Stomach (tissue), 9 donors: ENCODE results near the gene CPVL. TPM values are rescaled to one million over a fixed set of nuclear protein-coding genes. Genes with fewer than 3 reads are reported as not detected.

Experiments
- DNase-seq, 2 donors: peaks; one replicate each; pipeline versions ENCODE4 v3.0.0 to v3.0.0-alpha.2; 2013 to 2019
- H3K27ac ChIP-seq, 5 donors: fragments of 200-600 bp in 4 of 5; sonication (generic) in 4 of 5; one replicate each; pipeline ENCODE4 v1.5.1; 2013 to 2019; ENCODE audit warnings: mild to moderate bottlenecking in 1 of 5, moderate library complexity in 1 of 5
- H3K27me3 ChIP-seq, 3 donors: fragments of 200-600 bp; sonication (generic); one replicate each; pipeline ENCODE4 v1.5.1; 2017 to 2019; ENCODE audit warnings: mixed run types in 1 of 3
- H3K36me3 ChIP-seq, 4 donors: fragments of 200-600 bp; sonication (generic); 1 replicate in 3 of 4; 2 replicates in 1 of 4; pipeline ENCODE4 v1.5.1; 2016 to 2019
- H3K4me1 ChIP-seq, 4 donors: fragments of 200-600 bp; sonication (generic); one replicate each; pipeline ENCODE4 v1.5.1; 2016 to 2019
- H3K4me3 ChIP-seq, 4 donors: fragments of 200-600 bp; sonication (generic) in 3 of 4; one replicate each; pipeline ENCODE4 v1.5.1; 2016 to 2019; ENCODE audit warnings: mild to moderate bottlenecking in 1 of 4
- H3K9me3 ChIP-seq, 4 donors: fragments of 200-600 bp; sonication (generic); one replicate each; pipeline ENCODE4 v1.5.1; 2016 to 2019
- EP300 ChIP-seq: sonication (generic); formaldehyde crosslinking; IDR thresholded peaks from one replicate; pipeline ENCODE4 v1.6.1; 2017; ENCODE audit warnings: antibody characterized with exemption
- POLR2A ChIP-seq, 4 donors: fragments of 450-650 bp; IDR thresholded peaks; one replicate each; pipeline ENCODE4 v1.6.1; 2016; ENCODE audit warnings: antibody characterized with exemption in 4 of 4, control low read depth in 2 of 4, mild to moderate bottlenecking in 1 of 4, moderate library complexity in 1 of 4
- POLR2AphosphoS5 ChIP-seq, 3 donors: sonication (generic); formaldehyde crosslinking; IDR thresholded peaks; one replicate each; pipeline ENCODE4 v1.6.1; 2016; ENCODE audit warnings: antibody characterized with exemption in 3 of 3
- WGBS, 5 donors: extraction: QIAGEN DNeasy Blood & Tissue Kit in 3 of 5; methylation state at CpG; one replicate each; pipeline versions ENCODE4 v1.1.5 to v1.1.7; 2013 to 2018; 5-methylcytosine and 5-hydroxymethylcytosine counted together
- intact Hi-C: fragments of 100-400 bp; cut with DNase I; formaldehyde crosslinking; loops from one replicate; pipeline ENCODE4 v1.15.1; 2023; ENCODE audit warnings: low total_unique reads
- polyA plus RNA-seq, 3 donors: library from polyadenylated mRNA; stranded (reverse); fragments of 200-250 nt; gene quantifications; one replicate each; pipeline ENCODE4 v1.2.3, GENCODE V29; 2013
- total RNA-seq, 5 donors: library from RNA; depleted of rRNA; stranded (reverse); fragments of >200 nt; gene quantifications; one replicate each; pipeline versions ENCODE4 v1.1.0 to v1.2.3, GENCODE V29; 2014 to 2016
- TF ChIP-seq, protein P1 (sequence below), 7 experiments: fragments of 450-650 bp in 4 of 7; fragments of 200-600 bp in 3 of 7; sonication (generic) in 3 of 7; IDR thresholded peaks; one replicate each; pipeline ENCODE4 v1.5.1; 2016 to 2019; ENCODE audit warnings: antibody characterized with exemption in 7 of 7, control low read depth in 2 of 7, mild to moderate bottlenecking in 1 of 7
- donor health status: healthy with polysubstance abuse.
- donor health status: Bipolar disorder and iron deficiency.
- donor health status: healthy.

CPVL gene
- total and polyA plus RNA-seq, 8 donors = 4.1 to 24.3 (median 17.5) TPM; not detected in 3

DNA sequence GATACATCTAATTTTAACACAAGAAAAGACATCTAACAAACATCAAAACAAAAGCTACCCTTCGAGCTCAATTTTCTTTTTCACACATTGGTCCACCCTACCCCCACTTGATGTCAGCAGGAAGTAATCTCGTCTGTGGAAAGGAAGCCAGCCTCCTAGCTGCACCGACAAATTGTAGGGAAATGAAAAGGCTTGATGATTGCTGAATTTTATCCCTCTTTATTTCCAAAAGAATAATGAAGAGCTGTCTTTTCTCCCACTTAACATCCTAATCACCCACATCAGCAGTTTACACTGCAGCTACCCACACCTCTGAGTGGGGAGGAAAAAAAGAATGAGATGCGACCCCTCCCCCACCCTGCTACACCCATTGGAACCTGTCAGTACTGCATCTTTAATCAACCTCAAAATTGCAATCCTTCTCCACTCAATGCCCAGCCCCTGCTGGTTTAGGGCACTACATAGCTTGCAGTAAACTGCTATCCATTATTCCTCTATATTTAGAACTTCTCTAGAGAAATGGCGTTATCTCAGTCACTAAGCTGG, 10.6 kb upstream of the CPVL start:
- peak in 1 of 2 donors; percentile 20 for DNase-seq
- H3K4me1 ChIP-seq = no peaks in the 10 kb centered on the region
- no peak overlapping the region for H3K27ac ChIP-seq
- TF ChIP-seq POLR2A (IDR thresholded peaks at IDR 0.05) (no peak), EP300 (no peak), POLR2AphosphoS5 (IDR thresholded peaks at IDR 0.05) (no peak)
- TF ChIP-seq, protein P1, sequence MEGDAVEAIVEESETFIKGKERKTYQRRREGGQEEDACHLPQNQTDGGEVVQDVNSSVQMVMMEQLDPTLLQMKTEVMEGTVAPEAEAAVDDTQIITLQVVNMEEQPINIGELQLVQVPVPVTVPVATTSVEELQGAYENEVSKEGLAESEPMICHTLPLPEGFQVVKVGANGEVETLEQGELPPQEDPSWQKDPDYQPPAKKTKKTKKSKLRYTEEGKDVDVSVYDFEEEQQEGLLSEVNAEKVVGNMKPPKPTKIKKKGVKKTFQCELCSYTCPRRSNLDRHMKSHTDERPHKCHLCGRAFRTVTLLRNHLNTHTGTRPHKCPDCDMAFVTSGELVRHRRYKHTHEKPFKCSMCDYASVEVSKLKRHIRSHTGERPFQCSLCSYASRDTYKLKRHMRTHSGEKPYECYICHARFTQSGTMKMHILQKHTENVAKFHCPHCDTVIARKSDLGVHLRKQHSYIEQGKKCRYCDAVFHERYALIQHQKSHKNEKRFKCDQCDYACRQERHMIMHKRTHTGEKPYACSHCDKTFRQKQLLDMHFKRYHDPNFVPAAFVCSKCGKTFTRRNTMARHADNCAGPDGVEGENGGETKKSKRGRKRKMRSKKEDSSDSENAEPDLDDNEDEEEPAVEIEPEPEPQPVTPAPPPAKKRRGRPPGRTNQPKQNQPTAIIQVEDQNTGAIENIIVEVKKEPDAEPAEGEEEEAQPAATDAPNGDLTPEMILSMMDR (IDR thresholded peaks at IDR 0.05) = no peak
- no peak overlapping the region for H3K4me3 ChIP-seq
- no peaks in the 10 kb centered on the region for H3K9me3 ChIP-seq
- WGBS, 5 donors = 42 to 55% (median 49%) methylated on average over 5 of the region's 5 CpGs
- peaks cover 0 to 6% (median 0%) of the 10 kb centered on the region in 3 donors for H3K27me3 ChIP-seq
- H3K36me3 ChIP-seq = no peaks in the 10 kb centered on the region
- intact Hi-C loops = no loop called here

DNA sequence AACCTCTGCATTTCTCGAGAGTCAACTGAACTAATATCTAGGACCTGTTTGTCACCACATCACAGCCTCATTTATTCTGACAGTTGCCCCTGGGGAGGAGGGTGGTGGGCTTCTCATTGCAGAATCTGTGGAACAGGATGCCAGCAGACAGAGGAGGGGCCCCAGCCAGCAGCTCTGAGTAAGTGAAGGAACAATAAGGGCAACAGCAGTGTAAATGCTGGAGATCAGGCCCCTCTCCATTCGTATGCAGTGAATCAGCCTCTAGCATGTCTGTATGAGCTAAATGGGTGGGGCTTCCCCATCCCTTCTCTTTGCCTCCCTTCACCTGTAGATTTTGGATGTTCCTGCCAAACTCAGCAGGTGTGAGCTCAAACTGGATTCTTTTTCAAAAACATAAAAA, 7.7 kb upstream of the CPVL start:
- H3K4me1 ChIP-seq = no peaks in the 10 kb centered on the region
- TF ChIP-seq POLR2A (IDR thresholded peaks at IDR 0.05) (no peak), POLR2AphosphoS5 (IDR thresholded peaks at IDR 0.05) (no peak), EP300 (no peak)
- TF ChIP-seq, protein P1 (IDR thresholded peaks at IDR 0.05) = no peak
- H3K27ac ChIP-seq = no peak overlapping the region
- H3K4me3 ChIP-seq = no peak overlapping the region
- 86 to 96% (median 94%) methylated on average over 2 of the region's 2 CpGs for WGBS, 5 donors
- no peaks in the 10 kb centered on the region for H3K27me3 ChIP-seq
- DNase-seq = no peak
- H3K9me3 ChIP-seq = no peaks in the 10 kb centered on the region
- no peaks in the 10 kb centered on the region for H3K36me3 ChIP-seq
- intact Hi-C loops = no loop called here

DNA sequence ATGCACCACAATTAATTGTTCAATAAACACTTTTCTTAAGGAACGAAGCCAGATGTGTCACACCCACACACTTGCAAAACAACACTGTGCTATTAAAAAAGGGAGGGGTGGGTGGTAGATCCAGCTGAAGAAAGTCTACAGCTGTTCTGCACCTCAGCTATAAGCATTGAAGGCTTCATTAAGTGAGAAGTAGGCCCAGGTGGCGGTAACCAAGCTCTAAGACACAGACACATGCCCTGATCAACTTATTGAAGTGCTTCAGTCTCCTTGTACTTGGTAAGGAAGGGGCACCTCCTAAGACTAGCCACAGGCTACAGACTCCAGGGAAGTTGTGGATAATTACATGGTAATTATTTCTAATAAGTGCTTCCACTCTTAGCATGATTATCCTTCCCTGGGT, 4.5 kb upstream of the CPVL start:
- WGBS, 5 donors = 79 to 90% (median 86%) methylated on average over 2 of the region's 2 CpGs
- intact Hi-C loops = no loop called here
- no peaks in the 10 kb centered on the region for H3K9me3 ChIP-seq
- peaks cover 0 to 25% (median 8%) of the 10 kb centered on the region in 3 donors for H3K27me3 ChIP-seq
- no peak overlapping the region for H3K27ac ChIP-seq
- peaks cover 11 to 15% (median 14%) of the 10 kb centered on the region in 4 donors for H3K4me1 ChIP-seq
- H3K4me3 ChIP-seq = no peak overlapping the region
- no peak for DNase-seq
- TF ChIP-seq POLR2A (IDR thresholded peaks at IDR 0.05) (no peak), EP300 (no peak), POLR2AphosphoS5 (IDR thresholded peaks at IDR 0.05) (no peak)
- TF ChIP-seq, protein P1 (IDR thresholded peaks at IDR 0.05) = no peak
- H3K36me3 ChIP-seq = no peaks in the 10 kb centered on the region

DNA sequence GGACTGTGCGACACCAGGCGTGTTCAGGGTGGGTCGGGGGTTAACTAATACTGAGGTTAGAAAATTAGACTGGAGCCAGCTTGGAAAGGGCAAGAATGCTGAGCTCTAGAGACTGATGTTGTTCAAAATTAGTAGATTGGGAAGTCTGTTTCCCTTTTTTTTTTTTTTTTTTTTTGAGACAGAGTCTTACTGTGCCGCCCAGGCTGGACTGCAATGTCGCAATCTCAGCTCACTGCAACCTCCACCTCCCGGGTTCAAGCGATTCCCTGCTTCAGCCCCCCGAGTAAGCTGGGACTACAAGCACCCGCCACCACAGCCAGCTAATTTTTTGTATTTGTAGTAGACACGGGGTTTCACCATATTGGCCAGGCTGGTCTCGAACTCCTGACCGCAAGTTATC, 2.7 kb upstream of the CPVL start:
- H3K9me3 ChIP-seq = no peaks in the 10 kb centered on the region
- WGBS, 5 donors = 88 to 97% (median 93%) methylated on average over 12 of the region's 12 CpGs
- H3K4me3 ChIP-seq = no peak overlapping the region
- no peaks in the 10 kb centered on the region for H3K36me3 ChIP-seq
- no peak for TF ChIP-seq EP300
- TF ChIP-seq, protein P1 (IDR thresholded peaks at IDR 0.05) = no peak
- TF ChIP-seq POLR2A (IDR thresholded peaks at IDR 0.05) = no peak
- no peak for TF ChIP-seq POLR2AphosphoS5 (IDR thresholded peaks at IDR 0.05)
- no peak for DNase-seq
- intact Hi-C loops = no loop called here
- no peak overlapping the region for H3K27ac ChIP-seq
- H3K27me3 ChIP-seq = peaks cover 0 to 38% (median 12%) of the 10 kb centered on the region in 3 donors
- H3K4me1 ChIP-seq = peaks cover 11 to 19% (median 17%) of the 10 kb centered on the region in 4 donors
